Tibial artery (tissue), 4 donors: ENCODE data around the gene KMT2C.
"Not testable (repeated sequence)": the region's sequence is repeated elsewhere in the genome, so short reads cannot be mapped to it uniquely, and the experiment has no call there.

Source experiments
- DNase-seq, 2 donors: peaks; one replicate each; pipeline ENCODE4 v3.0.0-alpha.2; 2019
- H3K27ac ChIP-seq, 2 donors: fragments of 200-600 bp; sonication (generic) in 1 of 2; 1 replicate in 1 of 2; 2 replicates in 1 of 2; pipeline ENCODE4 v1.5.1; 2018 to 2019; ENCODE audit warnings: mild to moderate bottlenecking in 1 of 2
- H3K27me3 ChIP-seq, 2 donors: fragments of 200-600 bp; sonication (generic) in 1 of 2; one replicate each; pipeline versions ENCODE4 v1.5.1 to v1.6.0; 2016 to 2019
- H3K36me3 ChIP-seq, 3 donors: fragments of 200-600 bp; sonication (generic) in 2 of 3; one replicate each; pipeline ENCODE4 v1.5.1; 2016 to 2019; ENCODE audit warnings: mild to moderate bottlenecking in 2 of 3
- H3K4me1 ChIP-seq, 4 donors: fragments of 200-600 bp; sonication (generic) in 2 of 4; 1 replicate in 3 of 4; 2 replicates in 1 of 4; pipeline ENCODE4 v1.5.1; 2016 to 2019
- H3K4me3 ChIP-seq, 2 donors: fragments of 200-600 bp; sonication (generic) in 1 of 2; 1 replicate in 1 of 2; 2 replicates in 1 of 2; pipeline ENCODE4 v1.5.1; 2018 to 2019; ENCODE audit warnings: mild to moderate bottlenecking in 2 of 2
- H3K9me3 ChIP-seq, 3 donors: fragments of 200-600 bp; sonication (generic) in 1 of 3; one replicate each; pipeline ENCODE4 v1.5.1; 2016 to 2019
- CTCF ChIP-seq, 2 experiments: fragments of 200-600 bp in 1 of 2; fragments of 450-650 bp in 1 of 2; IDR thresholded peaks; one replicate each; pipeline ENCODE4 v1.5.1; 2017 to 2019; ENCODE audit warnings: antibody characterized with exemption in 2 of 2, mild to moderate bottlenecking in 1 of 2, moderate library complexity in 1 of 2
- intact Hi-C: fragments of 100-400 bp; cut with DNase I; formaldehyde crosslinking; loops from one replicate; pipeline ENCODE4 v1.15.0; 2023; ENCODE audit warnings: low total_unique reads

KMT2C gene

GRCh38 chr7:152266859-152267258 lies 168.9 kb downstream of the KMT2C start:
- H3K4me3 ChIP-seq, intact Hi-C loops, H3K27me3 ChIP-seq, H3K4me1 ChIP-seq, H3K9me3 ChIP-seq, H3K27ac ChIP-seq, DNase-seq: not testable (repeated sequence)
- peaks cover 3 to 19% (median 6%) of the 10 kb centered on the region in 3 donors for H3K36me3 ChIP-seq

- intact Hi-C loops, H3K4me1 ChIP-seq, H3K4me3 ChIP-seq, H3K27me3 ChIP-seq, H3K27ac ChIP-seq, DNase-seq, H3K9me3 ChIP-seq: not testable (repeated sequence)
- peaks cover 6 to 17% (median 6%) of the 10 kb centered on the region in 3 donors for H3K36me3 ChIP-seq
Observed at GRCh38 chr7:152264915-152265314, 170.9 kb downstream of the KMT2C start.

GRCh38 chr7:152262146-152262545 lies 173.7 kb downstream of the KMT2C start:
- H3K27ac ChIP-seq, DNase-seq, H3K4me3 ChIP-seq, intact Hi-C loops, H3K4me1 ChIP-seq, H3K27me3 ChIP-seq, H3K9me3 ChIP-seq: not testable (repeated sequence)
- peaks cover 0 to 29% (median 6%) of the 10 kb centered on the region in 3 donors for H3K36me3 ChIP-seq

GRCh38 chr7:152259645-152260044 lies 176.2 kb downstream of the KMT2C start:
- H3K27me3 ChIP-seq, DNase-seq, H3K27ac ChIP-seq, intact Hi-C loops, H3K4me3 ChIP-seq, H3K9me3 ChIP-seq, H3K4me1 ChIP-seq: not testable (repeated sequence)
- H3K36me3 ChIP-seq = peaks cover 0 to 29% (median 6%) of the 10 kb centered on the region in 3 donors

DNA sequence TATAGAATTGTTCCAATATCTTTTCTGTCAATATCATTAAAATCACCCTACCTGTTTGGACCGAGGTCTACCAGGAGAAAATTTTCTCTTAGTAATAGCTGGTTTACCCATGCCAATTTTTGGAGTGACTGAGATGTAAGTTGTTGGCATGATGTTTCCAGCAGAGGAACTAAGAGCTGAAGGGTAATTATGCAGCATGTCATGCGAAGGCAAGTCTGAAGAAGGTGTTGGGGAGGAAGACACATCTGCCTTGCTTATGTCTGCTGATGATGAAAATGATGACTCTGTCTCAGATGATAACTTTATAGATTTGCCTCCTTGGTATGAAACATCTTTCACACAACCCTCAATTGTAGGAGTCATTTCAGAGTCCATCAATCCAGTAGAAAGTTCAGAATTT lies 188.0 kb downstream of the KMT2C start:
- H3K9me3 ChIP-seq, H3K27me3 ChIP-seq, H3K4me1 ChIP-seq, H3K27ac ChIP-seq, intact Hi-C loops, DNase-seq, H3K4me3 ChIP-seq: not testable (repeated sequence)
- H3K36me3 ChIP-seq = peaks cover 6 to 17% (median 16%) of the 10 kb centered on the region in 3 donors

DNA sequence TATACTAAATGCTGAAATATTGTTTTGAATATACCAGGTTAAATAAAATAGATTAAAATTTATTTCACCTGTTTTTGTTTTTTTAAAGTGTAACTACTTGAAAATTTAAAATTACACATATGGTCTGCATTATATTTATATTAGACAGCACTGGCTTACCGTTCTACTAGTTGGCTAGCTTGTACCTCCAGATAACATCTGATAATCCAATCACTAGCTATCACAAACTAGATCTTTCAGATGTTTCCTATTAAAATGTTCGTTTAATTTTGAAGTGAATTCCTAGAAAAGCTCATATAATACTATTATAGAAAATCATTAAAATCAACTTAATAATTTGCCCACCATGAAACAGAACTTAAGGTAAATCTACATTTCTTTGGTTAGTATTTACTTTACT lies 190.4 kb downstream of the KMT2C start:
- H3K27ac ChIP-seq, H3K4me3 ChIP-seq, H3K9me3 ChIP-seq, DNase-seq, H3K27me3 ChIP-seq, intact Hi-C loops, H3K4me1 ChIP-seq: not testable (repeated sequence)
- peaks cover 0 to 11% (median 7%) of the 10 kb centered on the region in 3 donors for H3K36me3 ChIP-seq

DNA sequence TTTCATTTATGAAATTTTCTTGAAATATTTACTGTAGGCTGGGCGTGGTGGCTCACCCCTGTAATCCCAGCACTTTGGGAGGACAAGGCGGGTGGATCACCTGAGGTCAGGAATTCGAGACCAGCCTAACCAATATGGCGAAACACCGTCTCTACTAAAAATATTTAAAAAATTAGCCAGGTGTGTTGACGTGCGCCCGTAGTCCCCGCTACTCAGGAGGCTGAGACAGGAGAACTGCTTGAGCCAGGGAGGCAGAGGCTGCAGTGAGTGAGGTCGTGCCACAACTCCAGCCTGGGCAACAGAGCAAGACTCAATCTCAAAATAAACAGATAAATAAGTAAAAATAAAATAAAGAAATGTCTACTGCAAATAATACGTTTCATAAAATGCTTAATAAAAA lies 192.3 kb downstream of the KMT2C start:
- H3K4me3 ChIP-seq, H3K27ac ChIP-seq, H3K9me3 ChIP-seq, intact Hi-C loops, H3K4me1 ChIP-seq, H3K27me3 ChIP-seq, DNase-seq: not testable (repeated sequence)
- peaks cover 0 to 11% (median 7%) of the 10 kb centered on the region in 3 donors for H3K36me3 ChIP-seq

- H3K4me3 ChIP-seq, DNase-seq, H3K4me1 ChIP-seq, H3K36me3 ChIP-seq, H3K9me3 ChIP-seq, H3K27ac ChIP-seq, H3K27me3 ChIP-seq, intact Hi-C loops: not testable (repeated sequence)
Observed at GRCh38 chr7:152241301-152241700, 194.5 kb downstream of the KMT2C start.

DNA sequence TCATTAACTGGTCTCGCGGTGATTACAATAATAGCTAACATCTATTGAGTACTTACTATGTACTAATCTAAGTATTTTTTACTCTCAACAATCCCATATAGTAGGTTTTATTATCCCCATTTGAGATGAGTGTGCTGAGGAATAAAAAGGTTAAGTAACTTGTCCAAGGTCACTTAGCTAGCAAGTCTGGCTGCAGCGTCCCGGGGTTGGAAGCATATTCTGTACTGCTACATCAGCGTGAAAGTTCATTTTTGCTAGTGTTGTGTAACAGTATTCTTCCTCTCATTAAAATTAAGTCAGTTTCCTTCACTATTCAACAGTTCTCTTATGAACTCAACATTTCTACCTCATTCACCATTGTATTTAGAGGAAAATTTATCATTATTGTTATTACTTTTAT lies 199.5 kb downstream of the KMT2C start:
- H3K9me3 ChIP-seq, intact Hi-C loops, H3K4me3 ChIP-seq, H3K27me3 ChIP-seq, H3K4me1 ChIP-seq, H3K27ac ChIP-seq, DNase-seq: not testable (repeated sequence)
- H3K36me3 ChIP-seq = peaks cover 16 to 23% (median 18%) of the 10 kb centered on the region in 3 donors

DNA sequence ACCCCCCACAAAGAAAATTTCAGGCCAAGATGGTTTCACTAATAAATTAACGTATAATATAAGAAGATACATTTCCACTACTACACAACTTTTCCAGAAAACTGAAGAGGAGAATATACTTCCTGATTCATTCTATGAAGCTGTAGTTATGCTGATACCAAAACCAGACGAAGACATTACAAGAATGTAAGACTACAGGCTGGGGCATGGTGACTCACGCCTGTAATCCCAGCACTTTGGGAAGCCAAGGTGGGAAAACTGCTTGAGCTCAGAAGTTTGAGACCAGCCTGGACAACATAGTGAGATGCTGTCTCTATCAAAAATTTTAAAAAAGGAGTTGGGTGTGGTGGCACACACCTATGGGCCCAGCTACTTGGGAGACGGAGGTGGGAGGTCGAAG lies 201.4 kb downstream of the KMT2C start:
- H3K36me3 ChIP-seq = peaks cover 16 to 39% (median 20%) of the 10 kb centered on the region in 3 donors
- H3K27me3 ChIP-seq, H3K27ac ChIP-seq, H3K4me1 ChIP-seq, intact Hi-C loops, DNase-seq, H3K9me3 ChIP-seq, H3K4me3 ChIP-seq: not testable (repeated sequence)

GRCh38 chr7:152231089-152231488 lies 204.7 kb downstream of the KMT2C start:
- TF ChIP-seq CTCF (IDR thresholded peaks at IDR 0.05) = no peak
- Histone ChIP-seq H3K27ac (no peak overlapping the region), H3K4me1 (no peaks in the 10 kb centered on the region), H3K9me3 (no peaks in the 10 kb centered on the region), H3K36me3 (peaks cover 16 to 44% (median 23%) of the 10 kb centered on the region in 3 donors), H3K27me3 (no peaks in the 10 kb centered on the region), H3K4me3 (no peak overlapping the region)
- intact Hi-C loops = no loop called here
- DNase-seq = no peak

- H3K36me3 ChIP-seq = peaks cover 38 to 52% (median 47%) of the 10 kb centered on the region in 3 donors
- intact Hi-C loops, DNase-seq, H3K4me3 ChIP-seq, H3K27ac ChIP-seq, H3K9me3 ChIP-seq, H3K4me1 ChIP-seq, H3K27me3 ChIP-seq: not testable (repeated sequence)
Observed at GRCh38 chr7:152219556-152219955, 216.2 kb downstream of the KMT2C start.

DNA sequence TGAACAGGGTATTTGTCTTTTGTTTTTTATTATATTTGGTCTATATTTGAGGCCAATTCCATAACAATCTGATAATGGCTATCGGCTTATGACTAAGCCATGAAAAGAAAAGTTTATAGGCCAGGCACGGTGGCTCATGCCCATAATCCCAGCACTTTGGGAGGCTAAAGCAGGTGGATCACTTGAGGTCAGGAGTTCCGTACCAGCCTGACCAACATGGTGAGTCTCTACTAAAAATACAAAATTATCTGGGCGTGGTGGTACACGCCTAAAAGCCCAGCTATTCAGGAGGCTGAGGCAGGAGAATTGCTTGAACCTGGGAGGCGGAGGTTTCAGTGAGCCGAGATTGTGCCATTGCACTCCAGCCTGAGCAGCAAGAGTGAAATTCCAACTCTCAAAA lies 227.0 kb downstream of the KMT2C start:
- H3K27me3 ChIP-seq, intact Hi-C loops, H3K4me1 ChIP-seq, H3K9me3 ChIP-seq, DNase-seq, H3K27ac ChIP-seq, H3K4me3 ChIP-seq: not testable (repeated sequence)
- peaks cover 10 to 22% (median 17%) of the 10 kb centered on the region in 3 donors for H3K36me3 ChIP-seq

- H3K4me1 ChIP-seq, H3K4me3 ChIP-seq, H3K27ac ChIP-seq, H3K27me3 ChIP-seq, DNase-seq, intact Hi-C loops, H3K9me3 ChIP-seq: not testable (repeated sequence)
- H3K36me3 ChIP-seq = peaks cover 13 to 30% (median 14%) of the 10 kb centered on the region in 3 donors
Observed at GRCh38 chr7:152204417-152204816, 231.4 kb downstream of the KMT2C start.
